Measurements from ENCODE around the gene NOTUM.
A peak's percentile ranks its signal among the peaks of the same experiment; 100 is the strongest.

NOTUM gene

DNA sequence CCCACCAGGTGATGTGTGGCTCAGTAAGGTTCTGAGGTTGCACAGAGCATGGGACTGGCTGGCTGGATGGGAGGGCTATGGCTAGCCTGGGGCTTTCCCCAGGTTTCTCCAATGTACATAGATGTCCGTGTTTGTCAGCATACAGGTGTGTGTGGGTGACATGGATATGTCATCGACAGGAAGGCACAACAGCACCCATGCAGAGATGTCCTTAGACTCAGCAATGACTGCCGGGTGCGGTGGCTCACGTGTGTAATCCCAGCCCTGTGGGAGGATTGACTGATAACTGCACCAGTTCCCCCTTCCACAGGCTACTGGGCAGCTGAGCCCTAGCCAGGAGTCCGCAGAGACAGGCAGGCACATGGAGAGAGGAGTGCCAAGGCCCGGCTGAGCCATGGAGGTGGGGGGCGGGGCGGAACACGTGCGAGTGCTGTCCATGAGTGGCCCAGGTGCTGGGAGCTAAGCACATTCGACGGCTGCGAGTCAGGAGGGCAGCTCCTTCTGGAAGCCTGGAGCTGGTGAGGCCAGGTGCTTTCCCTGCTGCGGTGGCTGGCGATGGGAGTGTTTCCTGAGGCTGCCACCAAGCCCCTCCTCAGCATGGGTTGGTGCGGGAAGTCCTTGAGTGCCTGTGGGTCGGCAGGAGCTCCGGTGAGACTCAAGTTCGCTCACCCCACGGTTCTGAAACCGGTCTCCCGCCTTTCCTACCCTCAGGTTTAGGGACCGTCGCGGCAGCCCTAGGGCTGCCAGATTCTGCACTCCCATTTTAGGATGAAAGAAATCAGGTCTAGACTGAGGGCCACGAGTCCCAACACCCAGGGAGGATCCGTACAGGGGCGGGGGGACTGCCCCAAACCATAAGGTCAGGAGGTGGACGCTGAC lies 15.6 kb upstream of the NOTUM start:
- peak overlapping the region; percentile 71 to 81 (median 75) for H3K4me3 ChIP-seq (ENCODE audit: low read depth in 1 of 5, low read length in 5 of 5)
- peaks cover 0 to 3% (median 0%) of the 10 kb centered on the region in 5 donors for H3K27me3 ChIP-seq (ENCODE audit: control insufficient read depth in 5 of 5, insufficient read depth in 4 of 5, low read length in 5 of 5)
- peaks cover 0 to 12% (median 7%) of the 10 kb centered on the region in 5 donors for H3K36me3 ChIP-seq (ENCODE audit: control insufficient read depth in 5 of 5, insufficient read depth in 5 of 5, low read length in 5 of 5)
- H3K9me3 ChIP-seq (ENCODE audit: control insufficient read depth in 5 of 5, low read length in 5 of 5), result peaks cover 0 to 3% (median 2%) of the 10 kb centered on the region in 5 donors
- peak overlapping the region in 4 of 5 donors; percentile 70 to 82 (median 76) for H3K9ac ChIP-seq (ENCODE audit: low read length in 5 of 5)
- peaks cover 0 to 21% (median 16%) of the 10 kb centered on the region in 5 donors for H3K4me1 ChIP-seq (ENCODE audit: control insufficient read depth in 5 of 5, insufficient read depth in 5 of 5, low read length in 5 of 5)
- H3K27ac ChIP-seq (ENCODE audit: low read depth, low read length), result peak overlapping the region; percentile 50

DNA sequence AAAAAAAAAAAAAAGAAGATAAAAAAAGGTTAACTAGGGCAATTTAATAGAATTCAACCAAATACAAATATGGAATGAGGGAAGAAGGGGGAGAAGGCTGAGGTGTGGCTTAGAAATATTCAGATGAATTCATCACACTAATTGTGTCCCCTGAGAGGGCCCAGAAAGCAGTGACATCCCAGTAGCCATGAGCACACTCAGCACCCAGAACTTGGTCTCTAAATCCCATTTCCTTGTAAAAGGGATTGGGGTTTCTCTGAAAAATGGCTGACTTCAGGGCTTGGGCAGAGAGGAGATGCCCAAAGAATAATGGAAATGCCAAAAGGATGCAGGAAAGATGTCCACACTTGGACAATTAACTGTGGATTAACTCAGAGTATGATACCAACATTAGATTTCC lies 12.4 kb upstream of the NOTUM start:
- no peak overlapping the region for H3K4me3 ChIP-seq (ENCODE audit: low read depth in 1 of 5, low read length in 5 of 5)

DNA sequence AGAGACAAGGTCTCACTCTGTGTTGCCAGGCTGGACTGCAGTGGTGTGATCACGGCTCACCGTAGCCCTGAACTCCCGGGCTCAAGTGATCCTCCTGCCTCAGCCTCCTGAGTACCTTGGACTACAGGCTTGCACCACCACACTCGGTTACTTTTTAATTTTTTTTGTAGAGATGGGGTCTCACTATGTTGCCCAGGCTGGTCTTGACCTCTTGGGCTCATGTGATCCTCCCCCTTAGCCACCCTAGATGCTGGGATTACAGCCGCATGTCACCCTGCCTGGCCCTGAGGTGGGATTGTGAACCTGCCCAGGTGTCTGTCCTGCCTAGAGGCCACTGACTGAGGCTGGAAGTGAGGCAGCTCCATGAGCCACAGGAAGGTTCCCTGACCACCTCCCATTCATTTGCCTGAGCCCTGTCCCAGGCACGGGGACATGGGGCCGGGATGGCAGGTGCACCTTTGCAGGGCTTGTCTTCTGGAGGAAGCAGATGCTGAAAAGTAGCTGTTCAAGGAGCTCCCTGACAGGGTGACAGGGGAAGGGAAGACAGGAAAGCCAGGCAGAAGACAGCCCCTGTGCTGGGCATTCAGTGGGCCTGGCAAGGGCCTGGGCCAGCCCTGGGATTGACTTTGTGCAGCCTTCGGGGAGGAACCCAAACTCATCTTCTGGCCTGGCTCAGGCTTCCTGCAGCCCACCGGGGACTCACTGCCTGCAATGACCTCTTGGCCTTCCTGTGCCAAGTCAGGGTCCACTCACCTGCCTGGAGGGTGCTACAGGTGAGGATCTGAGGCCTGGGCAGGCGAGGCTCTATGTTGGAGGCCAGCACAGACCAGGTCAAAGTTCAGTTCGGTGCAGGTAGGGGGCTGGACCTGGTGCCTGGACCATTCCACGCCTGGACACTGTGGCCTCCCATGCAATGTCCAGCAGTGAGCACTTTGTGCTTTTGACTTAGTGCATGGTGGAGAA lies 8.1 kb upstream of the NOTUM start:
- Histone ChIP-seq H3K4me1 (ENCODE audit: control insufficient read depth in 5 of 5, insufficient read depth in 5 of 5, low read length in 5 of 5) (peaks cover 0 to 23% (median 22%) of the 10 kb centered on the region in 5 donors), H3K4me3 (ENCODE audit: low read depth in 1 of 5, low read length in 5 of 5) (no peak overlapping the region), H3K27me3 (ENCODE audit: control insufficient read depth in 5 of 5, insufficient read depth in 4 of 5, low read length in 5 of 5) (peaks cover 0 to 16% (median 8%) of the 10 kb centered on the region in 5 donors), H3K9me3 (ENCODE audit: control insufficient read depth in 5 of 5, low read length in 5 of 5) (peaks cover 0 to 3% (median 2%) of the 10 kb centered on the region in 5 donors), H3K36me3 (ENCODE audit: control insufficient read depth in 5 of 5, insufficient read depth in 5 of 5, low read length in 5 of 5) (no peaks in the 10 kb centered on the region), H3K27ac (ENCODE audit: low read depth, low read length) (no peak overlapping the region), H3K9ac (ENCODE audit: low read length in 5 of 5) (no peak overlapping the region)

More for the DNA sequence above, 12.4 kb upstream of the NOTUM start:
- Histone ChIP-seq H3K27ac (ENCODE audit: low read depth, low read length) (no peak overlapping the region), H3K36me3 (ENCODE audit: control insufficient read depth in 5 of 5, insufficient read depth in 5 of 5, low read length in 5 of 5) (no peaks in the 10 kb centered on the region), H3K9ac (ENCODE audit: low read length in 5 of 5) (no peak overlapping the region), H3K4me1 (ENCODE audit: control insufficient read depth in 5 of 5, insufficient read depth in 5 of 5, low read length in 5 of 5) (peaks cover 0 to 16% (median 13%) of the 10 kb centered on the region in 5 donors), H3K9me3 (ENCODE audit: control insufficient read depth in 5 of 5, low read length in 5 of 5) (peaks cover 0 to 3% (median 2%) of the 10 kb centered on the region in 5 donors), H3K27me3 (ENCODE audit: control insufficient read depth in 5 of 5, insufficient read depth in 4 of 5, low read length in 5 of 5) (peaks cover 0 to 7% (median 3%) of the 10 kb centered on the region in 5 donors)

DNA sequence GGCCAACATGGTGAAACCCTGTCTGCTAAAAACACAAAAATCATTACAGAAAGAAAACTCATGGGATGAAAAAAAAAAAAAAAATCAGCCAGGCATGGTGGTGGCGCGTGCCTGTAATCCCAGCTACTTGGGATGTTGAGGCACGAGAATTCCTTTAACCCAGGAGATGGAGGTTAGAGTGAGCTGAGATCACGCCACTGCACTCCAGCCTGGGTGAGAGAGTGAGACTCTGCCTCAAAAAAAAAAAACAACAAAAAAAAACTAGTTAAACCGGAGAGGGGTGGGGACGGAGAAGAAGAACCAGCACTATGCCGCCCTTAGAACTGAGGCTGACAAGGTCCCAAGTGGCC lies 7.4 kb upstream of the NOTUM start:
- Histone ChIP-seq H3K9me3 (ENCODE audit: control insufficient read depth in 5 of 5, low read length in 5 of 5) (peaks cover 0 to under 1% (median under 1%) of the 10 kb centered on the region in 5 donors), H3K27me3 (ENCODE audit: control insufficient read depth in 5 of 5, insufficient read depth in 4 of 5, low read length in 5 of 5) (peaks cover 3 to 23% (median 11%) of the 10 kb centered on the region in 5 donors)

DNA sequence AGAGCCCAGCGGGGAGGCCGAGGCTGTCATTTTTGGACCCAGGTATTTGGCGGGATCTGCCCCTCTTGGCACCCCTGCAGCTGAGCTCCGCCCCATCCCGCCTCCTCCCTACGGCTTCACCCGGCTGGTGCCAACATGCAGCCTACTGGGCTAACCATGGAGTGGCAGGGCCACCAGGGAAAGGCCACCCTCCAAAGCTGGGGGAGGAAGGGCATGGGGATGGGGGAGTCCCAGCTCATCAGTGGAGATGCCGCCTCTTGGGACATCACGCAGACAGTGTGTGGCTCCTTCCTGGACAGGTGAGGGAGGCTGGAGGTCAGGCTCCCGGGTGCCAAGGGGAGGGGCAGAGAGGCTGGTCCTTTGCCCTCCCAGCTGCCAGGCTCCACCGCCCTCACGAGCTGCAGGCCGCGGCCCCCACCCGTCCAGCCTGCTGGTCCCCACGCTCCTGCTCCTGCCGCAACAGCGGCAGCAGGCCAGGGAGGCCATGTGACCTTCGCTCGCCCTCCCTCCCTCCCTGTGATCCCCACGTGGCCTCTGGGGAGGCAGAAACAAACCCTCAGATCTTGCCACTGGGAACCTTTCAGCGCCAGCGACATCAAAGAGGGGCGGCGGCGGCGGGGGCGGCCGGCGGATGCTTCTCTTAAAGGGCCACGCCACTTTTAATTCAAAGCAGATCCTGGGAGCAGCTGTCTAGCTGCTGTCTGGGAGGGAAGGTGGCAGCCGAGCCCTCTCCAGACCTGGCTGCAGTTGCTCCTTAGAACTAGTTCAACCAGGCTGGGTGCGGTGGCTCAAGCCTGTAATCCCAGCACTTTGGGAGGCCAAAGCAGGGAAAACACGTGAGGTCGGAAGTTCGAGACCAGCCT lies 6.8 kb upstream of the NOTUM start:
- no peak overlapping the region for H3K27ac ChIP-seq (ENCODE audit: low read depth, low read length)

More for the DNA sequence above, 7.4 kb upstream of the NOTUM start:
- no peaks in the 10 kb centered on the region for H3K36me3 ChIP-seq (ENCODE audit: control insufficient read depth in 5 of 5, insufficient read depth in 5 of 5, low read length in 5 of 5)
- no peak overlapping the region for H3K27ac ChIP-seq (ENCODE audit: low read depth, low read length)
- H3K4me3 ChIP-seq (ENCODE audit: low read depth in 1 of 5, low read length in 5 of 5), result no peak overlapping the region
- H3K9ac ChIP-seq (ENCODE audit: low read length in 5 of 5), result no peak overlapping the region
- peaks cover 0 to 23% (median 22%) of the 10 kb centered on the region in 5 donors for H3K4me1 ChIP-seq (ENCODE audit: control insufficient read depth in 5 of 5, insufficient read depth in 5 of 5, low read length in 5 of 5)

DNA sequence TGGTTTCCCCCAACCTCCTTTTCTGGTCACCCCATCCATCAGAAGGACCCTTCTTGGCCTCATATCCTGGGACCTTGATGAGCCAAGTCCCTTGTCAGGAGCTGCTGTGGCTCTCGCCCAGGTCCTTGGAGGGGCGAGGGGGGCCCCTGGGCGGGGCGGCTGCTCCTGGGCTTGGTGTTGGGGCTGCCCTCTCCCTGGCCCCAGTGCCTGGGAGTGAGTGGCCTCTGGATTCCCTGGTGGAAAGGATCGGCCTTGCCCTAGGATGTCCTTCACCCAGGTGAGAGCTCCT lies 6.2 kb upstream of the NOTUM start:
- Histone ChIP-seq H3K9me3 (ENCODE audit: control insufficient read depth in 5 of 5, low read length in 5 of 5) (no peaks in the 10 kb centered on the region), H3K4me1 (ENCODE audit: control insufficient read depth in 5 of 5, insufficient read depth in 5 of 5, low read length in 5 of 5) (peaks cover 0 to 23% (median 22%) of the 10 kb centered on the region in 5 donors), H3K27ac (ENCODE audit: low read depth, low read length) (no peak overlapping the region), H3K27me3 (ENCODE audit: control insufficient read depth in 5 of 5, insufficient read depth in 4 of 5, low read length in 5 of 5) (peaks cover 7 to 35% (median 22%) of the 10 kb centered on the region in 5 donors), H3K36me3 (ENCODE audit: control insufficient read depth in 5 of 5, insufficient read depth in 5 of 5, low read length in 5 of 5) (no peaks in the 10 kb centered on the region), H3K4me3 (ENCODE audit: low read depth in 1 of 5, low read length in 5 of 5) (no peak overlapping the region), H3K9ac (ENCODE audit: low read length in 5 of 5) (no peak overlapping the region)

More for the DNA sequence above, 6.8 kb upstream of the NOTUM start:
- Histone ChIP-seq H3K4me3 (ENCODE audit: low read depth in 1 of 5, low read length in 5 of 5) (peak overlapping the region in 1 of 5 donors; percentile 26), H3K4me1 (ENCODE audit: control insufficient read depth in 5 of 5, insufficient read depth in 5 of 5, low read length in 5 of 5) (peaks cover 0 to 23% (median 22%) of the 10 kb centered on the region in 5 donors), H3K9me3 (ENCODE audit: control insufficient read depth in 5 of 5, low read length in 5 of 5) (no peaks in the 10 kb centered on the region), H3K36me3 (ENCODE audit: control insufficient read depth in 5 of 5, insufficient read depth in 5 of 5, low read length in 5 of 5) (no peaks in the 10 kb centered on the region), H3K27me3 (ENCODE audit: control insufficient read depth in 5 of 5, insufficient read depth in 4 of 5, low read length in 5 of 5) (peaks cover 4 to 30% (median 16%) of the 10 kb centered on the region in 5 donors), H3K9ac (ENCODE audit: low read length in 5 of 5) (no peak overlapping the region)

DNA sequence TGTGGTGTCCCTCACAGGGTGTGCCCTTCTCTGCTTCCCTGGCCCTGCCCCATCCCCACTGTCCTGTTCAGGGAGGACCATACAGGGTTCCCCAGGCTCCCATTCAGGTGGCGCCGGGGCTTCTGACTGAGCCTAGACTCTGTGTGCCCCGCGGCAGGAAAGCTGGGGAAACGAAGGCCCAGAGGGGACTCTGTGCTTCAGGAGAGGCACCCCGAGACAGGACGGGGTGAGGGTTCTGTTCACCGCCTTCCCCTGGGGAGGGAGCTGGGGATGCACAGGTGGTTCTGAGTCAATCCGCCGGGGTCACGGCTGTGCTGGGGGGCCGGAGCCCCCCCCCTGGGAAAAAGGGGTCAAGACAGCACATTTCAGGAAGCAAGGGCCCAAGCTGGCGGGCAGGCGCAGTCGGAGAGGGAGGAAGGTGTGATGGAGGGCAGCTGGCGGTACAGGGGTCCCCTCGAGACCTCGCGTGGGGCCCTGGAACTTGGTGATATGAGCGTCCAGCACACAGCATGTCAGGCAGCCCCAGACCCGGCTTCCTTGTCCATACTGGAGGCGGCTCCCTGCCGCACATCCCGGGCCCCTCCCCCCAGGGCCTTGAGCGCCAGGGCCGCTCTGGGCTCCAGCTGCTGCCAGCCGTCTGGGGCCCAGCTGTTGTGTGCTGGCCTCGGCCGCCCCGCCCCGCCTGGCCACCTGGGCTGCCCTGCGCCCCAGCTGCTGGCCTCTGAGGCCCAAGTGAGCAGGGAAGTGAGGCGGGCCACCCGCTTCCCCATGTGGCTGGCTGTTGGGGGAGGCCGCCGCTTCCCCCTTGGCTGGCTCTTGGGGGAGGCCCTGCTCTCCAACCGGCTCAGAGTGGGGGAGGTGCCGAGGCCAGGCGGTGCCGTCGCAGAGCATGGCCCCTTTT lies 5.6 kb upstream of the NOTUM start:
- H3K27ac ChIP-seq (ENCODE audit: low read depth, low read length), result no peak overlapping the region

DNA sequence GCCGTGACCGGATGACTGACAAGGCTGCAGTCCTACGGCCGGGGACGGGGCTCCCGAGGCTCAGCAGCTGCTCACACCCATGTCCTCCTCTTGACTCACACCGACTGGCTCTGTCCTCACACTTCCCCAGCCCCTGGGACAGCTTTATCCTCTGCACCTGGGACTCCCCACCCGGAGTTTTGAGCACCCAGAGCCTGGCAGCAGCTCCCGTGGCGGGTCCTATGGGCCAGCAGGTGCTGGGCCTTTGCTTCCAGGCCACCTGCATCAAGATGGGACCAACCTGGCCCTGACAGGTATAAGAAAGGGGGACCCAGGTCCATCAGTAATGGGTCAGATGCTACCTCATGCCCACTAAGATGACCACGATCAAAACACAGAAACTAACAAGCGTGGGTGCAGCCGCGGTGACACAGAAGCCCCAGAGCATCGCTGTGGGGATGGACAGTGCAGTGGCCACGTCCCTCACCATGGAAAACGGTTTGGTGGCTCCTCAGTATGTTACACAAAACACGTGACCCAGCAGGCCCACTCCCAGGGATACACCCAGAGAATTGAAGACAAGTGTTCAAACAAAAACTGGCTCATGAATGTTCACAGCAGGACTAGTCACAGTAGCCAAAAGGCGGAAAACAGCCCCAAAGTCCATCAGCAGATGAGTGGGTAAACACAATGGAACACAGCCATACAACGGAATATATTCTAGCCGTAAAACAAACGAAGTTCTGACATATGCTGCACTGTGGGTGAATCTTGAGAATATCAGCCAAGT lies 3.3 kb upstream of the NOTUM start:
- Histone ChIP-seq H3K27me3 (ENCODE audit: control insufficient read depth in 5 of 5, insufficient read depth in 4 of 5, low read length in 5 of 5) (peaks cover 22 to 44% (median 29%) of the 10 kb centered on the region in 5 donors), H3K9me3 (ENCODE audit: control insufficient read depth in 5 of 5, low read length in 5 of 5) (no peaks in the 10 kb centered on the region), H3K4me1 (ENCODE audit: control insufficient read depth in 5 of 5, insufficient read depth in 5 of 5, low read length in 5 of 5) (peaks cover 0 to 40% (median 32%) of the 10 kb centered on the region in 5 donors), H3K27ac (ENCODE audit: low read depth, low read length) (no peak overlapping the region), H3K9ac (ENCODE audit: low read length in 5 of 5) (no peak overlapping the region), H3K36me3 (ENCODE audit: control insufficient read depth in 5 of 5, insufficient read depth in 5 of 5, low read length in 5 of 5) (no peaks in the 10 kb centered on the region), H3K4me3 (ENCODE audit: low read depth in 1 of 5, low read length in 5 of 5) (no peak overlapping the region)

More for the DNA sequence above, 5.6 kb upstream of the NOTUM start:
- Histone ChIP-seq H3K4me3 (ENCODE audit: low read depth in 1 of 5, low read length in 5 of 5) (no peak overlapping the region), H3K9me3 (ENCODE audit: control insufficient read depth in 5 of 5, low read length in 5 of 5) (no peaks in the 10 kb centered on the region), H3K27me3 (ENCODE audit: control insufficient read depth in 5 of 5, insufficient read depth in 4 of 5, low read length in 5 of 5) (peaks cover 12 to 40% (median 23%) of the 10 kb centered on the region in 5 donors), H3K4me1 (ENCODE audit: control insufficient read depth in 5 of 5, insufficient read depth in 5 of 5, low read length in 5 of 5) (peaks cover 0 to 25% (median 23%) of the 10 kb centered on the region in 5 donors), H3K36me3 (ENCODE audit: control insufficient read depth in 5 of 5, insufficient read depth in 5 of 5, low read length in 5 of 5) (no peaks in the 10 kb centered on the region), H3K9ac (ENCODE audit: low read length in 5 of 5) (no peak overlapping the region)

Data from subcutaneous abdominal adipose tissue (tissue), 5 donors.